ENCODE measurements around the gene NT5C3B. TPM values are rescaled to one million over a fixed set of nuclear protein-coding genes. Genes with fewer than 3 reads are reported as not detected.

NT5C3B gene
- total RNA-seq, 1 experiment from 2014 or later, result 78.8 TPM

DNA sequence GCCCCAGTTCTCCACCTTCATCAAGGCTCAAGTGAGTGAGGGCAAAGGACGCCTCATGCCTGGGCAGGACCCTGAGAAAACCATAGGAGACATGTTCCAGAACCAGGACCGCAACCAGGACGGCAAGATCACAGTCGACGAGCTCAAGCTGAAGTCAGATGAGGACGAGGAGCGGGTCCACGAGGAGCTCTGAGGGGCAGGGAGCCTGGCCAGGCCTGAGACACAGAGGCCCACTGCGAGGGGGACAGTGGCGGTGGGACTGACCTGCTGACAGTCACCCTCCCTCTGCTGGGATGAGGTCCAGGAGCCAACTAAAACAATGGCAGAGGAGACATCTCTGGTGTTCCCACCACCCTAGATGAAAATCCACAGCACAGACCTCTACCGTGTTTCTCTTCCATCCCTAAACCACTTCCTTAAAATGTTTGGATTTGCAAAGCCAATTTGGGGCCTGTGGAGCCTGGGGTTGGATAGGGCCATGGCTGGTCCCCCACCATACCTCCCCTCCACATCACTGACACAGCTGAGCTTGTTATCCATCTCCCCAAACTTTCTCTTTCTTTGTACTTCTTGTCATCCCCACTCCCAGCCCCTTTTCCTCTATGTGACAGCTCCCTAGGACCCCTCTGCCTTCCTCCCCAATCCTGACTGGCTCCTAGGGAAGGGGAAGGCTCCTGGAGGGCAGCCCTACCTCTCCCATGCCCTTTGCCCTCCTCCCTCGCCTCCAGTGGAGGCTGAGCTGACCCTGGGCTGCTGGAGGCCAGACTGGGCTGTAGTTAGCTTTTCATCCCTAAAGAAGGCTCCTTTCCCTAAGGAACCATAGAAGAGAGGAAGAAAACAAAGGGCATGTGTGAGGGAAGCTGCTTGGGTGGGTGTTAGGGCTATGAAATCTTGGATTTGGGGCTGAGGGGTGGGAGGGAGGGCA lies 13.6 kb downstream of the NT5C3B start:
- no peaks in the 10 kb centered on the region for H3K9me3 ChIP-seq (ENCODE audit: low read length)
- no peaks in the 10 kb centered on the region for H3F3A ChIP-seq (ENCODE audit: low read length, unreplicated experiment)
- no peak overlapping the region for H3K4me2 ChIP-seq (ENCODE audit: low read length)
- intact Hi-C loops (cut with micrococcal nuclease), result no loop called here
- H2AFZ ChIP-seq (ENCODE audit: low read length), result no peak overlapping the region
- H3K9me2 ChIP-seq (replicated peaks; ENCODE audit: low read length), result no peaks in the 10 kb centered on the region
- H4K20me1 ChIP-seq (ENCODE audit: low read length), result no peaks in the 10 kb centered on the region
- no peak for TF ChIP-seq EZH2phosphoT487 (IDR thresholded peaks at IDR 0.05; ENCODE audit: borderline replicate concordance, low read length)
- no peak for TF ChIP-seq EZH2 (IDR thresholded peaks at IDR 0.05; ENCODE audit: low read length, unreplicated experiment)
- TF ChIP-seq, protein P1, sequence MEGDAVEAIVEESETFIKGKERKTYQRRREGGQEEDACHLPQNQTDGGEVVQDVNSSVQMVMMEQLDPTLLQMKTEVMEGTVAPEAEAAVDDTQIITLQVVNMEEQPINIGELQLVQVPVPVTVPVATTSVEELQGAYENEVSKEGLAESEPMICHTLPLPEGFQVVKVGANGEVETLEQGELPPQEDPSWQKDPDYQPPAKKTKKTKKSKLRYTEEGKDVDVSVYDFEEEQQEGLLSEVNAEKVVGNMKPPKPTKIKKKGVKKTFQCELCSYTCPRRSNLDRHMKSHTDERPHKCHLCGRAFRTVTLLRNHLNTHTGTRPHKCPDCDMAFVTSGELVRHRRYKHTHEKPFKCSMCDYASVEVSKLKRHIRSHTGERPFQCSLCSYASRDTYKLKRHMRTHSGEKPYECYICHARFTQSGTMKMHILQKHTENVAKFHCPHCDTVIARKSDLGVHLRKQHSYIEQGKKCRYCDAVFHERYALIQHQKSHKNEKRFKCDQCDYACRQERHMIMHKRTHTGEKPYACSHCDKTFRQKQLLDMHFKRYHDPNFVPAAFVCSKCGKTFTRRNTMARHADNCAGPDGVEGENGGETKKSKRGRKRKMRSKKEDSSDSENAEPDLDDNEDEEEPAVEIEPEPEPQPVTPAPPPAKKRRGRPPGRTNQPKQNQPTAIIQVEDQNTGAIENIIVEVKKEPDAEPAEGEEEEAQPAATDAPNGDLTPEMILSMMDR (conservative IDR thresholded peaks at IDR 0.05; ENCODE audit: low read depth, low read length), result no peak
- H3K9ac ChIP-seq (ENCODE audit: low read length), result no peak overlapping the region
- no peak overlapping the region for H3K4me3 ChIP-seq (ENCODE audit: low read length)
- H3K36me3 ChIP-seq (ENCODE audit: low read depth, low read length), result no peaks in the 10 kb centered on the region
- ChIA-PET CTCF (no interaction called here), POLR2A (ENCODE audit: unreplicated experiment) (no interaction called here)
- BruUV-seq (replicated peaks), result TSS peak; percentile 39
- no peaks in the 10 kb centered on the region for H3K79me2 ChIP-seq (ENCODE audit: low read length)
- H3K27me3 ChIP-seq (ENCODE audit: low read length), result no peaks in the 10 kb centered on the region
- H3K4me1 ChIP-seq (ENCODE audit: insufficient read depth, low read length), result no peaks in the 10 kb centered on the region
- DNase-seq, result no peak
- no peak for ATAC-seq
- no peak overlapping the region for H3K27ac ChIP-seq (ENCODE audit: low read length)

DNA sequence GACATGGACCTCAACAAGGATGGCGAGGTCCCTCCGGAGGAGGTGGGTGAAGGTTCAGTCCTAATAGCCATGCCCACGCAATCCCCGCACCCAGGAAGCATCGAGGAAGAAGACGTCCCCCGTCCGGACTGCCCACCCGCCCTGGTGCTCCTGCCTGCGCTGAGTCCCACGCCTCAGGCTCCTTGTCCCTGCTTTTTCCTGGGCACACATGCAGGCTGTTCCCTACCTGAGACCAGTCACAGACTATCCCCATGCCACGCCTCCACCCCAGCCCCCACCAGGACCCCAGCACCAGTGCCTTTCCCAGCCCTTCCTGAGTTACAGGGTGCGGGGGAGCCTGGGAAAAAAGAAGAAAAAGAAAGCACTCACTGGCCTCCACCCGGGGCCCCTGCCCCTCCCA lies 14.3 kb downstream of the NT5C3B start:
- no peak for ATAC-seq
- intact Hi-C loops (cut with micrococcal nuclease), result no loop called here
- Histone ChIP-seq H3K27me3 (ENCODE audit: low read length) (no peaks in the 10 kb centered on the region), H2AFZ (ENCODE audit: low read length) (no peak overlapping the region), H3K9me3 (ENCODE audit: low read length) (no peaks in the 10 kb centered on the region), H3K4me2 (ENCODE audit: low read length) (no peak overlapping the region), H3K79me2 (ENCODE audit: low read length) (no peaks in the 10 kb centered on the region), H3K27ac (ENCODE audit: low read length) (no peak overlapping the region), H4K20me1 (ENCODE audit: low read length) (no peaks in the 10 kb centered on the region), H3K9me2 (replicated peaks; ENCODE audit: low read length) (no peaks in the 10 kb centered on the region), H3K4me1 (ENCODE audit: insufficient read depth, low read length) (no peaks in the 10 kb centered on the region), H3K36me3 (ENCODE audit: low read depth, low read length) (no peaks in the 10 kb centered on the region), H3K9ac (ENCODE audit: low read length) (no peak overlapping the region), H3F3A (ENCODE audit: low read length, unreplicated experiment) (no peaks in the 10 kb centered on the region), H3K4me3 (ENCODE audit: low read length) (no peak overlapping the region)
- ChIA-PET POLR2A (ENCODE audit: unreplicated experiment) (no interaction called here), CTCF (no interaction called here)
- no TSS peak for BruUV-seq (replicated peaks)
- no peak for DNase-seq
- no peak for TF ChIP-seq EZH2 (IDR thresholded peaks at IDR 0.05; ENCODE audit: low read length, unreplicated experiment)
- TF ChIP-seq EZH2phosphoT487 (IDR thresholded peaks at IDR 0.05; ENCODE audit: borderline replicate concordance, low read length), result no peak
- TF ChIP-seq, protein P1 (conservative IDR thresholded peaks at IDR 0.05; ENCODE audit: low read depth, low read length), result no peak

DNA sequence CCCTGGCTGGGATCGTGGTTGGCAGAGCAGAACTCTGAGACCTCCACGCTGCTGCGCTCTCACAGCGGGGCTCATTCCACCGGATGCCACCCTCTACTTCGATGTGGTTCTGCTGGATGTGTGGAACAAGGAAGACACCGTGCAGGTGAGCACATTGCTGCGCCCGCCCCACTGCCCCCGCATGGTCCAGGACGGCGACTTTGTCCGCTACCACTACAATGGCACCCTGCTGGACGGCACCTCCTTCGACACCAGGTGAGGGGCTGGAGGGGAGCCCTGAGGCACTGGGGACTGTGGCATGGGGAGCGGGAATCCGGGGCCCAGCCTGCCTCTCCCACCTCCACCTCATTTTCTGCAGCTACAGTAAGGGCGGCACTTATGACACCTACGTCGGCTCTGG lies 18.0 kb downstream of the NT5C3B start:
- Histone ChIP-seq H4K20me1 (ENCODE audit: low read length) (no peaks in the 10 kb centered on the region), H3K27me3 (ENCODE audit: low read length) (no peaks in the 10 kb centered on the region), H3F3A (ENCODE audit: low read length, unreplicated experiment) (no peaks in the 10 kb centered on the region), H3K9ac (ENCODE audit: low read length) (no peak overlapping the region), H3K9me2 (replicated peaks; ENCODE audit: low read length) (no peaks in the 10 kb centered on the region), H3K9me3 (ENCODE audit: low read length) (no peaks in the 10 kb centered on the region), H3K4me1 (ENCODE audit: insufficient read depth, low read length) (peaks cover 13% of the 10 kb centered on the region), H2AFZ (ENCODE audit: low read length) (no peak overlapping the region), H3K4me2 (ENCODE audit: low read length) (no peak overlapping the region), H3K36me3 (ENCODE audit: low read depth, low read length) (no peaks in the 10 kb centered on the region), H3K27ac (ENCODE audit: low read length) (no peak overlapping the region), H3K79me2 (ENCODE audit: low read length) (peaks cover 16% of the 10 kb centered on the region), H3K4me3 (ENCODE audit: low read length) (no peak overlapping the region)
- no TSS peak for BruUV-seq (replicated peaks)
- intact Hi-C loops (cut with micrococcal nuclease), result no loop called here
- ATAC-seq (no peak), DNase-seq (no peak)
- POLR2A ChIA-PET (ENCODE audit: unreplicated experiment), result no interaction called here
- CTCF ChIA-PET, result no interaction called here
- TF ChIP-seq EZH2 (IDR thresholded peaks at IDR 0.05; ENCODE audit: low read length, unreplicated experiment) (no peak), EZH2phosphoT487 (IDR thresholded peaks at IDR 0.05; ENCODE audit: borderline replicate concordance, low read length) (no peak)
- TF ChIP-seq, protein P1 (conservative IDR thresholded peaks at IDR 0.05; ENCODE audit: low read depth, low read length), result no peak
